Measurements from ENCODE around the gene FRY.

- TF ChIP-seq CTCF (conservative IDR thresholded peaks at IDR 0.05) (no peak), ZFX (IDR thresholded peaks at IDR 0.05) (no peak)
Observed at GRCh38 chr13:32277839-32278238, 246.3 kb downstream of the FRY start.

Data from C4-2B (cell line).